IMR-90 (cell line): Measurements from ENCODE around the gene KCNAB1. TPM values are rescaled to one million over a fixed set of nuclear protein-coding genes. Genes with fewer than 3 reads are reported as not detected.

Source experiments
- ATAC-seq: fragments of 200-7000 bp; cut with Tn5 transposase; 2 replicates; pipeline ENCODE4 v1.9.1; 2020; ENCODE audit warnings: low read depth, mild to moderate bottlenecking, moderate library complexity
- BruUV-seq: library from RNA; stranded (reverse); fragments of 400-500 nt; replicated peaks from 2 replicates; lab custom pipeline; 2021; lab: Mats Ljungman, UMichigan
- CTCF ChIA-PET: fragments of 300-600 bp; formaldehyde crosslinking; extraction: SDS; loops from one replicate; lab custom pipeline; 2021; ENCODE audit warnings: antibody characterized with exemption; lab: Yijun Ruan, JAX
- POLR2A ChIA-PET: fragments of 300-600 bp; sonication (Branson Sonifier 250); formaldehyde crosslinking; loops from one replicate; lab custom pipeline; 2022; ENCODE audit warnings: antibody characterized with exemption; ENCODE audit not compliant: unreplicated experiment; lab: Charles Lee
- DNase-seq: peaks from one replicate; pipeline ENCODE4 v3.0.0; 2013
- H2AFZ ChIP-seq: replicated peaks from 2 replicates; pipeline ENCODE3; 2013; ENCODE audit warnings: low read length, mild to moderate bottlenecking; ENCODE audit not compliant: poor library complexity
- H2AK5ac ChIP-seq: 2 replicates; pipeline ENCODE4 v1.6.1; 2013; ENCODE audit warnings: low read depth, low read length, inconsistent platforms
- H2AK9ac ChIP-seq: replicated peaks from 2 replicates; pipeline ENCODE3; 2013; ENCODE audit warnings: mild to moderate bottlenecking, low read depth, low read length, moderate library complexity; ENCODE audit not compliant: poor library complexity
- H2BK120ac ChIP-seq: 2 replicates; pipeline ENCODE4 v1.6.1; 2013; ENCODE audit warnings: low read depth, low read length, inconsistent platforms
- H2BK15ac ChIP-seq: 3 replicates; pipeline ENCODE4 v1.6.1; 2013; ENCODE audit warnings: low read depth, low read length, inconsistent platforms
- H2BK20ac ChIP-seq: 2 replicates; pipeline ENCODE4 v1.6.1; 2013; ENCODE audit warnings: low read depth, mild to moderate bottlenecking, inconsistent platforms, low read length, moderate library complexity
- H2BK5ac ChIP-seq: 2 replicates; pipeline ENCODE4 v1.6.1; 2013; ENCODE audit warnings: mild to moderate bottlenecking, low read depth, low read length, inconsistent platforms; ENCODE audit not compliant: poor library complexity, severe bottlenecking
- H3K14ac ChIP-seq: replicated peaks from 2 replicates; pipeline ENCODE4 v1.6.1; 2013; ENCODE audit warnings: low read depth, low read length, inconsistent platforms
- H3K18ac ChIP-seq: 2 replicates; pipeline ENCODE4 v1.6.1; 2013; ENCODE audit warnings: low read depth, low read length, control low read depth
- H3K23ac ChIP-seq: 2 replicates; pipeline ENCODE4 v1.6.1; 2013; ENCODE audit warnings: low read depth, low read length, inconsistent platforms
- H3K27ac ChIP-seq: 2 replicates; pipeline ENCODE4 v1.5.1; 2013; ENCODE audit warnings: mild to moderate bottlenecking, control low read depth, low read length; ENCODE audit not compliant: insufficient read depth
- H3K27me3 ChIP-seq: 2 replicates; pipeline ENCODE4 v1.6.1; 2013; ENCODE audit warnings: low read length; ENCODE audit not compliant: control insufficient read depth, insufficient read depth
- H3K36me3 ChIP-seq: 2 replicates; pipeline ENCODE4 v1.6.1; 2013; ENCODE audit warnings: low read length, mixed read lengths; ENCODE audit not compliant: control insufficient read depth, insufficient read depth
- H3K4ac ChIP-seq: 2 replicates; pipeline ENCODE4 v1.6.1; 2013; ENCODE audit warnings: low read depth, low read length, inconsistent platforms
- H3K4me1 ChIP-seq: 2 replicates; pipeline ENCODE4 v1.6.1; 2013; ENCODE audit warnings: low read length, mixed read lengths; ENCODE audit not compliant: control insufficient read depth, insufficient read depth
- H3K4me2 ChIP-seq: 2 replicates; pipeline ENCODE4 v1.6.1; 2013; ENCODE audit warnings: low read depth, mild to moderate bottlenecking, control low read depth, low read length, moderate library complexity
- H3K4me3 ChIP-seq: 2 replicates; pipeline ENCODE4 v1.5.1; 2013; ENCODE audit warnings: low read depth, mild to moderate bottlenecking, control low read depth, low read length, moderate library complexity; ENCODE audit not compliant: insufficient read depth
- H3K56ac ChIP-seq: 2 replicates; pipeline ENCODE4 v1.6.1; 2013; ENCODE audit warnings: low read length, inconsistent platforms; ENCODE audit not compliant: insufficient read depth; ENCODE audit errors: extremely low read depth
- H3K79me1 ChIP-seq, 2 experiments: 2 replicates each; pipeline ENCODE4 v1.6.1; 2013; ENCODE audit warnings: low read length in 2 of 2, inconsistent platforms in 1 of 2, low read depth in 1 of 2
- H3K9ac ChIP-seq: 2 replicates; pipeline ENCODE4 v1.6.1; 2013; ENCODE audit warnings: low read depth, low read length, control low read depth
- H3K9me1 ChIP-seq: 2 replicates; pipeline ENCODE4 v1.6.1; 2013; ENCODE audit warnings: low read length, inconsistent platforms; ENCODE audit not compliant: insufficient read depth
- H3K9me3 ChIP-seq: 2 replicates; pipeline ENCODE4 v1.6.1; 2013; ENCODE audit warnings: low read length; ENCODE audit not compliant: control insufficient read depth, insufficient read depth
- H4K20me1 ChIP-seq: 2 replicates; pipeline ENCODE4 v1.6.1; 2013; ENCODE audit warnings: low read length, inconsistent platforms; ENCODE audit not compliant: insufficient read depth
- H4K5ac ChIP-seq: 2 replicates; pipeline ENCODE4 v1.6.1; 2013; ENCODE audit warnings: mild to moderate bottlenecking, low read depth, low read length, control low read depth
- H4K8ac ChIP-seq, 2 experiments: 2 replicates each; pipeline ENCODE4 v1.6.1; 2013; ENCODE audit warnings: low read depth in 2 of 2, low read length in 2 of 2, control low read depth in 1 of 2, inconsistent platforms in 1 of 2
- H4K91ac ChIP-seq: 2 replicates; pipeline ENCODE4 v1.6.1; 2013; ENCODE audit warnings: low read depth, low read length, inconsistent platforms; ENCODE audit not compliant: insufficient read depth
- BHLHE40 ChIP-seq: fragments of 150-350 bp; IDR thresholded peaks from 2 replicates; pipeline ENCODE4 v1.6.1; 2016; ENCODE audit warnings: mild to moderate bottlenecking, low read depth, low read length
- CEBPB ChIP-seq: IDR thresholded peaks from 2 replicates; pipeline ENCODE4 v1.6.1; 2012; ENCODE audit warnings: low read depth, low read length, improper control_type of control experiment
- CHD1 ChIP-seq: IDR thresholded peaks from 2 replicates; pipeline ENCODE4 v1.6.1; 2012; ENCODE audit warnings: low read depth, low read length, improper control_type of control experiment
- FOS ChIP-seq: fragments of 150-350 bp; IDR thresholded peaks from 2 replicates; pipeline ENCODE4 v1.6.1; 2016; ENCODE audit warnings: low read depth, low read length
- MAFK ChIP-seq: IDR thresholded peaks from 2 replicates; pipeline ENCODE4 v1.6.1; 2012; ENCODE audit warnings: low read depth, low read length, improper control_type of control experiment
- MAZ ChIP-seq: IDR thresholded peaks from 2 replicates; pipeline ENCODE4 v1.6.1; 2012; ENCODE audit warnings: low read depth, mild to moderate bottlenecking, low read length, improper control_type of control experiment, moderate library complexity, borderline replicate concordance
- MXI1 ChIP-seq: IDR thresholded peaks from 2 replicates; pipeline ENCODE4 v1.6.1; 2012; ENCODE audit warnings: low read depth, mild to moderate bottlenecking, low read length, moderate library complexity, borderline replicate concordance
- NFE2L2 ChIP-seq: fragments of 150-350 bp; IDR thresholded peaks from 2 replicates; pipeline ENCODE4 v1.6.1; 2016; ENCODE audit warnings: low read depth, mild to moderate bottlenecking, low read length
- POLR2A ChIP-seq: IDR thresholded peaks from 2 replicates; pipeline ENCODE4 v1.6.1; 2012; ENCODE audit warnings: mild to moderate bottlenecking, low read depth, low read length
- RAD21 ChIP-seq: IDR thresholded peaks from 2 replicates; pipeline ENCODE4 v1.6.1; 2012; ENCODE audit warnings: low read length, improper control_type of control experiment
- RCOR1 ChIP-seq: IDR thresholded peaks from 2 replicates; pipeline ENCODE4 v1.6.1; 2012; ENCODE audit warnings: mild to moderate bottlenecking, low read length, improper control_type of control experiment; ENCODE audit not compliant: insufficient replicate concordance
- RFX5 ChIP-seq: IDR thresholded peaks from 2 replicates; pipeline ENCODE4 v1.8.0; 2012; ENCODE audit warnings: low read depth, mild to moderate bottlenecking, low read length, moderate library complexity
- SMC3 ChIP-seq: fragments of 150-350 bp; IDR thresholded peaks from 2 replicates; pipeline ENCODE4 v1.6.1; 2016; ENCODE audit warnings: low read depth, mild to moderate bottlenecking, antibody characterized with exemption, low read length, moderate library complexity
- dilution Hi-C: fragments of 300-500 bp; cut with HindIII; formaldehyde crosslinking; loops from one replicate; pipeline ENCODE4 v1.14.3; 2018; ENCODE audit warnings: low sequenced_read_pairs; ENCODE audit not compliant: unreplicated experiment
- in situ Hi-C: fragments of 300-500 bp; cut with MboI; formaldehyde crosslinking; loops from 3 replicates; pipeline ENCODE4 v1.14.3; 2019; ENCODE audit warnings: low sequenced_read_pairs, inconsistent platforms, mixed read lengths
- intact Hi-C: fragments of 100-400 bp; cut with micrococcal nuclease; formaldehyde crosslinking; loops from 2 replicates; pipeline ENCODE4 v1.10.0; 2022
- polyA plus RNA-seq, 3 experiments: library from polyadenylated mRNA; depleted of rRNA; stranded (reverse); fragments of >200 nt; gene quantifications; 2 replicates each; pipeline ENCODE4 v1.2.3, GENCODE V29; 2012; ENCODE audit warnings: low replicate concordance in 1 of 3
- total RNA-seq: library from RNA; depleted of rRNA; stranded (reverse); fragments of >200 nt; gene quantifications from 2 replicates; pipeline ENCODE4 v1.2.3, GENCODE V29; 2012
- TF ChIP-seq, protein P1 (sequence below): fragments of 150-350 bp; IDR thresholded peaks from 2 replicates; pipeline ENCODE4 v1.6.1; 2017; ENCODE audit warnings: mild to moderate bottlenecking, antibody characterized with exemption, low read length, low read depth
- TF ChIP-seq, protein P2 (sequence below): conservative IDR thresholded peaks from 2 replicates; pipeline ENCODE4 v1.5.1; 2012; ENCODE audit warnings: mild to moderate bottlenecking, low read depth, low read length, improper control_type of control experiment
- TF ChIP-seq, protein P3 (sequence below): fragments of 150-350 bp; IDR thresholded peaks from 2 replicates; pipeline ENCODE4 v1.6.1; 2016; ENCODE audit warnings: low read depth, mild to moderate bottlenecking, low read length, moderate library complexity, borderline replicate concordance

KCNAB1 gene
- total and polyA plus RNA-seq, 2 of the 4 experiments (the other 2 are of a cell fraction), result under 0.01 to 0.07 TPM

DNA sequence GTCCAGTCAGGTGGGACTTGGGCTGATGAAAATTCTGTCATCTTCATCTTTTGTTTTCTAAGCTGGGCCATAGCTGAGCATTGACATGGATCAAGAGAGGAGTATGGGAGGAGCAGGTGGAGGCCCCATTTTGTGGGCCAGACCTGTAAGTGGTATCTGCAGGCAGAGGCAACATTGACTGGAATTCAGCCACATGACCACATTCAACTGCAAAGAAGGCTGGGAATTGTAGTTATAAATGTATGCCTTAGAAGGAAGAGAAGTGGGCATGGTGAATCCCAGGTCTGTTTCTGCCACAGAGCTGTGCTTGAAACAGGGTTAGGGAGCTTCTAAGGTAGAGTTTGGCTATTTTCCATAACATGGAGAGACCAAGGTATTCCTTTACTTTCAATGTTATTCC is 11.4 kb downstream of the KCNAB1 start:
- Histone ChIP-seq H3K4ac (no peak overlapping the region), H2BK20ac (no peak overlapping the region), H2BK15ac (no peak overlapping the region), H3K27me3 (peaks cover 7% of the 10 kb centered on the region), H2AFZ (no peak overlapping the region), H3K36me3 (no peaks in the 10 kb centered on the region), H4K8ac (no peak overlapping the region), H3K4me1 (no peaks in the 10 kb centered on the region), H3K9ac (no peak overlapping the region), H3K79me1 (no peaks in the 10 kb centered on the region), H2BK120ac (no peak overlapping the region), H3K9me3 (no peaks in the 10 kb centered on the region), H2AK5ac (no peak overlapping the region), H3K23ac (no peak overlapping the region), H4K20me1 (no peaks in the 10 kb centered on the region), H2AK9ac (no peak overlapping the region), H3K18ac (no peak overlapping the region), H3K27ac (no peak overlapping the region), H3K4me3 (no peak overlapping the region), H4K91ac (no peak overlapping the region), H3K56ac (no peak overlapping the region), H3K14ac (no peak overlapping the region), H2BK5ac (no peak overlapping the region), H4K5ac (no peak overlapping the region), H3K4me2 (no peak overlapping the region), H3K9me1 (no peaks in the 10 kb centered on the region)
- POLR2A ChIA-PET, result no interaction called here
- in situ Hi-C loops, result no loop called here
- dilution Hi-C loops, result no loop called here
- CTCF ChIA-PET, result interaction anchor here (0.9 kb wide), 1 partner anchor 13 kb away, joined by 3 read pairs; no protein-coding TSS in a partner anchor
- ATAC-seq (no peak), DNase-seq (no peak)
- no peak for TF ChIP-seq MAFK
- TF ChIP-seq, protein P1, sequence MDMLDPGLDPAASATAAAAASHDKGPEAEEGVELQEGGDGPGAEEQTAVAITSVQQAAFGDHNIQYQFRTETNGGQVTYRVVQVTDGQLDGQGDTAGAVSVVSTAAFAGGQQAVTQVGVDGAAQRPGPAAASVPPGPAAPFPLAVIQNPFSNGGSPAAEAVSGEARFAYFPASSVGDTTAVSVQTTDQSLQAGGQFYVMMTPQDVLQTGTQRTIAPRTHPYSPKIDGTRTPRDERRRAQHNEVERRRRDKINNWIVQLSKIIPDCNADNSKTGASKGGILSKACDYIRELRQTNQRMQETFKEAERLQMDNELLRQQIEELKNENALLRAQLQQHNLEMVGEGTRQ, result no peak
- no peak for TF ChIP-seq RAD21
- no peak for TF ChIP-seq BHLHE40
- TF ChIP-seq, protein P2, sequence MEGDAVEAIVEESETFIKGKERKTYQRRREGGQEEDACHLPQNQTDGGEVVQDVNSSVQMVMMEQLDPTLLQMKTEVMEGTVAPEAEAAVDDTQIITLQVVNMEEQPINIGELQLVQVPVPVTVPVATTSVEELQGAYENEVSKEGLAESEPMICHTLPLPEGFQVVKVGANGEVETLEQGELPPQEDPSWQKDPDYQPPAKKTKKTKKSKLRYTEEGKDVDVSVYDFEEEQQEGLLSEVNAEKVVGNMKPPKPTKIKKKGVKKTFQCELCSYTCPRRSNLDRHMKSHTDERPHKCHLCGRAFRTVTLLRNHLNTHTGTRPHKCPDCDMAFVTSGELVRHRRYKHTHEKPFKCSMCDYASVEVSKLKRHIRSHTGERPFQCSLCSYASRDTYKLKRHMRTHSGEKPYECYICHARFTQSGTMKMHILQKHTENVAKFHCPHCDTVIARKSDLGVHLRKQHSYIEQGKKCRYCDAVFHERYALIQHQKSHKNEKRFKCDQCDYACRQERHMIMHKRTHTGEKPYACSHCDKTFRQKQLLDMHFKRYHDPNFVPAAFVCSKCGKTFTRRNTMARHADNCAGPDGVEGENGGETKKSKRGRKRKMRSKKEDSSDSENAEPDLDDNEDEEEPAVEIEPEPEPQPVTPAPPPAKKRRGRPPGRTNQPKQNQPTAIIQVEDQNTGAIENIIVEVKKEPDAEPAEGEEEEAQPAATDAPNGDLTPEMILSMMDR, result no peak
- TF ChIP-seq CHD1, result no peak
- TF ChIP-seq NFE2L2, result no peak
- TF ChIP-seq RFX5, result no peak
- no peak for TF ChIP-seq FOS
- TF ChIP-seq, protein P3, sequence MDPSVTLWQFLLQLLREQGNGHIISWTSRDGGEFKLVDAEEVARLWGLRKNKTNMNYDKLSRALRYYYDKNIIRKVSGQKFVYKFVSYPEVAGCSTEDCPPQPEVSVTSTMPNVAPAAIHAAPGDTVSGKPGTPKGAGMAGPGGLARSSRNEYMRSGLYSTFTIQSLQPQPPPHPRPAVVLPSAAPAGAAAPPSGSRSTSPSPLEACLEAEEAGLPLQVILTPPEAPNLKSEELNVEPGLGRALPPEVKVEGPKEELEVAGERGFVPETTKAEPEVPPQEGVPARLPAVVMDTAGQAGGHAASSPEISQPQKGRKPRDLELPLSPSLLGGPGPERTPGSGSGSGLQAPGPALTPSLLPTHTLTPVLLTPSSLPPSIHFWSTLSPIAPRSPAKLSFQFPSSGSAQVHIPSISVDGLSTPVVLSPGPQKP, result no peak
- TF ChIP-seq MXI1, result no peak
- TF ChIP-seq RCOR1, result no peak
- no peak for TF ChIP-seq CEBPB
- TF ChIP-seq SMC3, result no peak
- no peak for TF ChIP-seq POLR2A
- TF ChIP-seq MAZ, result no peak
- intact Hi-C loops, result no loop called here
- BruUV-seq, result no TSS peak
